Spinal cord (tissue), 10 donors: ENCODE results near the gene GREM2. TPM values are rescaled to one million over a fixed set of nuclear protein-coding genes. Genes with fewer than 3 reads are reported as not detected.

ENCODE experiments used
- DNase-seq, 6 donors: peaks; one replicate each; pipeline versions ENCODE4 v3.0.0 to v3.0.0-alpha.2; 2013 to 2015; ENCODE audit warnings: low spot score in 6 of 6, low read depth in 4 of 6
- H3K27ac ChIP-seq: one replicate; pipeline ENCODE4 v1.5.1; 2013; ENCODE audit warnings: low read depth, low read length, control low read depth
- H3K27me3 ChIP-seq: one replicate; pipeline ENCODE4 v1.6.1; 2013; ENCODE audit warnings: low read length; ENCODE audit not compliant: control insufficient read depth, insufficient read depth
- H3K36me3 ChIP-seq: one replicate; pipeline ENCODE4 v1.6.1; 2013; ENCODE audit warnings: low read length; ENCODE audit not compliant: control insufficient read depth, insufficient read depth
- H3K4me1 ChIP-seq: one replicate; pipeline ENCODE4 v1.6.1; 2013; ENCODE audit warnings: low read length; ENCODE audit not compliant: control insufficient read depth, insufficient read depth
- H3K4me3 ChIP-seq: one replicate; pipeline ENCODE4 v1.5.1; 2013; ENCODE audit warnings: low read depth, low read length, control low read depth
- H3K9me3 ChIP-seq: one replicate; pipeline ENCODE4 v1.6.1; 2013; ENCODE audit warnings: low read length; ENCODE audit not compliant: control insufficient read depth, insufficient read depth
- WGBS: methylation state at CpG from one replicate; pipeline ENCODE4 v1.1.5; 2013; ENCODE audit warnings: missing lambda C conversion rate; ENCODE audit not compliant: insufficient coverage; 5-methylcytosine and 5-hydroxymethylcytosine counted together
- polyA plus RNA-seq, 2 donors: library from polyadenylated mRNA; unstranded; fragments of 120-200 nt; gene quantifications; one replicate each; pipeline ENCODE4 v1.2.1, GENCODE V29; 2013; ENCODE audit not compliant: insufficient read length in 2 of 2
- small RNA-seq: library from RNA; depleted of rRNA; stranded (forward); fragments of <200 nt; gene quantifications from one replicate; pipeline ENCODE3, GENCODE V24; 2014; ENCODE audit warnings: low replicate concordance
- total RNA-seq, 2 donors: library from RNA; depleted of rRNA in 1 of 2; stranded (reverse); fragments of 120-200 nt in 1 of 2; fragments of >200 nt in 1 of 2; gene quantifications; one replicate each; pipeline versions ENCODE4 v1.2.3 to v1.2.4, GENCODE V29; 2013 to 2014
- donor health status: healthy.

Gene GREM2
- total and polyA plus RNA-seq, 4 donors: 1.3 to 10.9 (median 8.5) TPM

GRCh38 chr1:240455228-240455821, 156.6 kb downstream of the GREM2 start:
- no peak overlapping the region for H3K4me3 ChIP-seq
- H3K4me1 ChIP-seq: no peaks in the 10 kb centered on the region
- DNase-seq: no peak
- H3K36me3 ChIP-seq: no peaks in the 10 kb centered on the region
- H3K27me3 ChIP-seq: no peaks in the 10 kb centered on the region
- no peak overlapping the region for H3K27ac ChIP-seq
- no CpG with 5 or more reads among the region's 7 CpGs for WGBS
- no peaks in the 10 kb centered on the region for H3K9me3 ChIP-seq

GRCh38 chr1:240445369-240445768, 166.6 kb downstream of the GREM2 start:
- H3K27me3 ChIP-seq: no peaks in the 10 kb centered on the region
- H3K4me3 ChIP-seq: no peak overlapping the region
- no peaks in the 10 kb centered on the region for H3K4me1 ChIP-seq
- DNase-seq: no peak
- H3K27ac ChIP-seq: no peak overlapping the region
- H3K9me3 ChIP-seq: no peaks in the 10 kb centered on the region
- WGBS: 86% methylated on average over 3 of the region's 3 CpGs
- no peaks in the 10 kb centered on the region for H3K36me3 ChIP-seq

- H3K27ac ChIP-seq: no peak overlapping the region
- 100% methylated on average over 1 of the region's 1 CpG for WGBS
- no peak for DNase-seq
- H3K36me3 ChIP-seq: no peaks in the 10 kb centered on the region
- H3K27me3 ChIP-seq: no peaks in the 10 kb centered on the region
- H3K4me1 ChIP-seq: no peaks in the 10 kb centered on the region
- H3K9me3 ChIP-seq: no peaks in the 10 kb centered on the region
- no peak overlapping the region for H3K4me3 ChIP-seq
These were observed 170.3 kb downstream of the GREM2 start for GRCh38 chr1:240441669-240442068.

Small RNAs within 50 kb of the gene (small RNA-seq; reads per million reads assigned to genes)
- not detected for gene RNU5F-8P
